Suprapubic skin (tissue), 4 donors: ENCODE measurements around the gene KIRREL3. TPM values are rescaled to one million over a fixed set of nuclear protein-coding genes. Genes with fewer than 3 reads are reported as not detected.

Source experiments
- DNase-seq, 2 donors: peaks; one replicate each; pipeline ENCODE4 v3.0.0-alpha.2; 2019; ENCODE audit warnings: low spot score in 2 of 2
- H3K27ac ChIP-seq: fragments of 200-600 bp; sonication (generic); one replicate; pipeline ENCODE4 v1.5.1; 2019
- H3K27me3 ChIP-seq: fragments of 200-600 bp; sonication (generic); one replicate; pipeline ENCODE4 v1.5.1; 2019
- H3K36me3 ChIP-seq: fragments of 200-600 bp; sonication (generic); one replicate; pipeline ENCODE4 v1.5.1; 2019
- H3K4me1 ChIP-seq: fragments of 200-600 bp; sonication (generic); one replicate; pipeline ENCODE4 v1.5.1; 2019
- H3K4me3 ChIP-seq: fragments of 200-600 bp; sonication (generic); one replicate; pipeline ENCODE4 v1.5.1; 2019; ENCODE audit warnings: mild to moderate bottlenecking
- H3K9me3 ChIP-seq: fragments of 200-600 bp; sonication (generic); one replicate; pipeline ENCODE4 v1.5.1; 2019
- EP300 ChIP-seq: sonication (generic); formaldehyde crosslinking; IDR thresholded peaks from one replicate; pipeline ENCODE4 v1.6.1; 2017; ENCODE audit warnings: antibody characterized with exemption
- POLR2A ChIP-seq, 2 donors: fragments of 450-650 bp; IDR thresholded peaks; one replicate each; pipeline ENCODE4 v1.6.1; 2017; ENCODE audit warnings: antibody characterized with exemption in 2 of 2, mild to moderate bottlenecking in 2 of 2, moderate library complexity in 2 of 2
- POLR2AphosphoS5 ChIP-seq, 3 donors: sonication (generic); formaldehyde crosslinking; IDR thresholded peaks; one replicate each; pipeline ENCODE4 v1.6.1; 2017; ENCODE audit warnings: antibody characterized with exemption in 3 of 3
- WGBS: methylation state at CpG from one replicate; pipeline ENCODE4 v1.1.5; 2018; 5-methylcytosine and 5-hydroxymethylcytosine counted together
- total RNA-seq, 4 donors: library from RNA; depleted of rRNA; stranded (reverse); fragments of >200 nt; gene quantifications; one replicate each; pipeline ENCODE4 v1.1.0, GENCODE V29; 2016
- TF ChIP-seq, protein P1 (sequence below), 2 donors: fragments of 200-600 bp in 1 of 2; fragments of 450-650 bp in 1 of 2; sonication (generic) in 1 of 2; IDR thresholded peaks; one replicate each; pipeline ENCODE4 v1.5.1; 2016 to 2019; ENCODE audit warnings: antibody characterized with exemption in 2 of 2, mild to moderate bottlenecking in 1 of 2, moderate library complexity in 1 of 2

Gene KIRREL3
- total RNA-seq, 4 donors from 2014 or later: 0.17 TPM; not detected in 3

DNA sequence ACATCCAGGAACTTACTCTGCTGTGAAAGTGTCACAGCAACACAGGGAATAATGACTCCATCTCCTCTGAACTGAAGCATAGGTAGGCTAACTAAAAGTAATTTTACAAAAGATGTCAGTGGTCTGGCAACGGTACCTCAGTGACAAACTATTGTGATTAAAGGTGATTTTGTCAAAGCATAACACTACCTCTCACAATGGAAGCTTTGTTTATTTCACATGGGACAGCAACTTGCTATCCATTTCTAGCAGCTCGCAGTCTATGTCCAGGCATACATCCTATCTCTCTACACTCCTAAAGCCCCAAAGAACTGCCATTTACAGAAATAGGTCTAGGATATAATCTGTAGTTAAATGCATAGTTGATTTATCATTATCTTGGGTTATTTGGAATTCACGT, 163.0 kb downstream of the KIRREL3 start:
- 86% methylated on average over 3 of the region's 3 CpGs for WGBS
- no peak overlapping the region for H3K27ac ChIP-seq
- TF ChIP-seq POLR2A (IDR thresholded peaks at IDR 0.05) (no peak), POLR2AphosphoS5 (IDR thresholded peaks at IDR 0.05) (no peak), EP300 (no peak)
- TF ChIP-seq, protein P1, sequence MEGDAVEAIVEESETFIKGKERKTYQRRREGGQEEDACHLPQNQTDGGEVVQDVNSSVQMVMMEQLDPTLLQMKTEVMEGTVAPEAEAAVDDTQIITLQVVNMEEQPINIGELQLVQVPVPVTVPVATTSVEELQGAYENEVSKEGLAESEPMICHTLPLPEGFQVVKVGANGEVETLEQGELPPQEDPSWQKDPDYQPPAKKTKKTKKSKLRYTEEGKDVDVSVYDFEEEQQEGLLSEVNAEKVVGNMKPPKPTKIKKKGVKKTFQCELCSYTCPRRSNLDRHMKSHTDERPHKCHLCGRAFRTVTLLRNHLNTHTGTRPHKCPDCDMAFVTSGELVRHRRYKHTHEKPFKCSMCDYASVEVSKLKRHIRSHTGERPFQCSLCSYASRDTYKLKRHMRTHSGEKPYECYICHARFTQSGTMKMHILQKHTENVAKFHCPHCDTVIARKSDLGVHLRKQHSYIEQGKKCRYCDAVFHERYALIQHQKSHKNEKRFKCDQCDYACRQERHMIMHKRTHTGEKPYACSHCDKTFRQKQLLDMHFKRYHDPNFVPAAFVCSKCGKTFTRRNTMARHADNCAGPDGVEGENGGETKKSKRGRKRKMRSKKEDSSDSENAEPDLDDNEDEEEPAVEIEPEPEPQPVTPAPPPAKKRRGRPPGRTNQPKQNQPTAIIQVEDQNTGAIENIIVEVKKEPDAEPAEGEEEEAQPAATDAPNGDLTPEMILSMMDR (IDR thresholded peaks at IDR 0.05): no peak
- H3K4me1 ChIP-seq: no peaks in the 10 kb centered on the region
- DNase-seq: no peak
- no peaks in the 10 kb centered on the region for H3K36me3 ChIP-seq
- no peaks in the 10 kb centered on the region for H3K9me3 ChIP-seq
- H3K27me3 ChIP-seq: no peaks in the 10 kb centered on the region
- no peak overlapping the region for H3K4me3 ChIP-seq

DNA sequence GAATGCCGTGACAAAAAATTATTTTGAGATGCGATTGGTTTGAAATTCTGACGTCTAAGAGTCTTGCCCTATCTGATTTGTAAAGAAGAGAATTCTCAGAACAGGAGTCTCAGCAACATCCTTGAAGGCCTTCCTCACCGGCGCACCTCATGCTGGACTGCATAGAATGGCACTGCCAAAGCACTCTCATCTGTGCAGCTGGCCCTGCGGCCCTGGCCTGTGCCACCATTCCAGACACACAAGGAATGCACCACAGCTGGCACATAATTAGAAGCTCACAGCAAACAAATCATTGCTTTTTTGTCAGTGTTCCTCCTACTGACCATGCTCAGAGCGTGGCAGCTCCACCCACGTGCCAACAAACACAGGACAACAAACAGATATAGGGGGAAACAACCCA, 166.0 kb downstream of the KIRREL3 start:
- no peak for DNase-seq
- no peaks in the 10 kb centered on the region for H3K27me3 ChIP-seq
- no peaks in the 10 kb centered on the region for H3K9me3 ChIP-seq
- H3K27ac ChIP-seq: no peak overlapping the region
- no peaks in the 10 kb centered on the region for H3K36me3 ChIP-seq
- H3K4me3 ChIP-seq: no peak overlapping the region
- H3K4me1 ChIP-seq: no peaks in the 10 kb centered on the region
- TF ChIP-seq, protein P1 (IDR thresholded peaks at IDR 0.05): no peak
- no peak for TF ChIP-seq POLR2AphosphoS5 (IDR thresholded peaks at IDR 0.05)
- TF ChIP-seq POLR2A (IDR thresholded peaks at IDR 0.05): no peak
- TF ChIP-seq EP300: no peak
- 77% methylated on average over 8 of the region's 8 CpGs for WGBS

DNA sequence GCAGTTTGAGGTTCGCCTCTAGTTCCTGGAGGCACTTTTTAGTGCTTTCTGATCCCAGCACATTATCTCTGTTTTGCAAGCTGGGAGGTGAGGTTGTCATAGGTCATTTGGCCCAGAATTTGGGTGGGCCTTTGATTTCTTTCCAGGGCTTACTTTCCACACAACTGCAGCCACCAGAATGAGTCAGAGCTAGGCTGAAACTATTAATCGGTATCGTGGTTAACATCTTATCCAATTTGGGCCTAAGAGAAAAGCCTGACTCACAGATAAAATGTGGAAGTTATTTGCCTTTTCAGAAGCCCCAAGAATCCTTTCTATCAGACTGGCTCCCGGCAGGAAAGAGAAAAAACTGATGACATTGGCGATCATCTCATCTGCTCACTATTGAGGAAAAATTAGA, 166.4 kb downstream of the KIRREL3 start:
- DNase-seq: no peak
- Histone ChIP-seq H3K27me3 (no peaks in the 10 kb centered on the region), H3K27ac (no peak overlapping the region), H3K4me1 (no peaks in the 10 kb centered on the region), H3K9me3 (no peaks in the 10 kb centered on the region), H3K4me3 (no peak overlapping the region), H3K36me3 (no peaks in the 10 kb centered on the region)
- 62% methylated on average over 5 of the region's 5 CpGs for WGBS
- no peak for TF ChIP-seq POLR2AphosphoS5 (IDR thresholded peaks at IDR 0.05)
- no peak for TF ChIP-seq POLR2A (IDR thresholded peaks at IDR 0.05)
- TF ChIP-seq EP300: no peak
- TF ChIP-seq, protein P1 (IDR thresholded peaks at IDR 0.05): no peak

DNA sequence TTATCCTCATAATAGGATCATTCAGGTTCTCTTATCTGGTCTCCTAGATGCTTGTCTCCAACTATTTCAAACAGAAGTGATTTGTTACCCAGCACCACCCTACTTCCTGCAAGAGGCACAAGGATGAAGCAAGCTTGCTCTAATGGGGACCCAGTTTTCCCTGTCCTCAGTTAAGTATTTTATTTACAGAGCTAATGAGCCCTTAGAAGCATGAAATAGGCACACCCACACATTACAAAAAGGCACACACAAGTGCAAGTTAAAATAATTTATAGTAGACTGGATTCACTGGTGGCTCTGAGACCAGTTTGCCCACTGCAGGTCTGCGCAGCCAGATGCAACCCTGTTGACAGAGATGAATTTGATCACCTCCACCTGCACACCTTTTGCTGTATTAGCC, 167.5 kb downstream of the KIRREL3 start:
- Histone ChIP-seq H3K4me3 (no peak overlapping the region), H3K27me3 (no peaks in the 10 kb centered on the region), H3K4me1 (no peaks in the 10 kb centered on the region), H3K36me3 (no peaks in the 10 kb centered on the region), H3K27ac (no peak overlapping the region), H3K9me3 (no peaks in the 10 kb centered on the region)
- 100% methylated on average over 1 of the region's 1 CpG for WGBS
- DNase-seq: no peak
- no peak for TF ChIP-seq POLR2AphosphoS5 (IDR thresholded peaks at IDR 0.05)
- TF ChIP-seq, protein P1 (IDR thresholded peaks at IDR 0.05): no peak
- no peak for TF ChIP-seq EP300
- TF ChIP-seq POLR2A (IDR thresholded peaks at IDR 0.05): no peak

DNA sequence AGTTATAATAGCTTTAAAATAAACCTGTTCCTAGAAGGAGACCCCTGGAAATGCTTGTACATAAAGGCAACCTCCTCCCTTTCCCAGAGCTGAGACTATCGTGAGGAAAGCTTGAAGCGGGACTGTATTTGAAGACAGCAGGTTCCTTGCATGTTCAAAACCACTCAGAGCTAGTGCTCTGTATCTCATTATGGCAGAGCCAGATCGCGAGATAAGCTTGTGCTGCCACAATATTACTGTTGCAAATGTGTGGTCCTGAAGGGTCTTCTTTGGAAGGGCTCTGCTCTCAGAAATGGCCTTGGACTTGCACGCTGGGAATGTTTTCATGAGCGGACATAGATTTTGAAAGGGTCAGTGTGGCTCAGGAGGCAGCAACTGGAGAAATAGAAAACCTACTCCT, 168.2 kb downstream of the KIRREL3 start:
- TF ChIP-seq, protein P1 (IDR thresholded peaks at IDR 0.05): no peak
- TF ChIP-seq POLR2AphosphoS5 (IDR thresholded peaks at IDR 0.05) (no peak), EP300 (no peak), POLR2A (IDR thresholded peaks at IDR 0.05) (no peak)
- Histone ChIP-seq H3K27ac (no peak overlapping the region), H3K9me3 (no peaks in the 10 kb centered on the region), H3K27me3 (no peaks in the 10 kb centered on the region), H3K4me3 (no peak overlapping the region), H3K36me3 (no peaks in the 10 kb centered on the region), H3K4me1 (no peaks in the 10 kb centered on the region)
- no peak for DNase-seq
- WGBS: 81% methylated on average over 6 of the region's 6 CpGs
